DMS79 treated with DMSO at 0.1 percent for 48 hours (cell line): ENCODE data around the gene CTU2.

Experiments used
- DNase-seq: peaks from one replicate; lab custom pipeline; 2025; lab: John Stamatoyannopoulos, UW

Gene CTU2

DNA sequence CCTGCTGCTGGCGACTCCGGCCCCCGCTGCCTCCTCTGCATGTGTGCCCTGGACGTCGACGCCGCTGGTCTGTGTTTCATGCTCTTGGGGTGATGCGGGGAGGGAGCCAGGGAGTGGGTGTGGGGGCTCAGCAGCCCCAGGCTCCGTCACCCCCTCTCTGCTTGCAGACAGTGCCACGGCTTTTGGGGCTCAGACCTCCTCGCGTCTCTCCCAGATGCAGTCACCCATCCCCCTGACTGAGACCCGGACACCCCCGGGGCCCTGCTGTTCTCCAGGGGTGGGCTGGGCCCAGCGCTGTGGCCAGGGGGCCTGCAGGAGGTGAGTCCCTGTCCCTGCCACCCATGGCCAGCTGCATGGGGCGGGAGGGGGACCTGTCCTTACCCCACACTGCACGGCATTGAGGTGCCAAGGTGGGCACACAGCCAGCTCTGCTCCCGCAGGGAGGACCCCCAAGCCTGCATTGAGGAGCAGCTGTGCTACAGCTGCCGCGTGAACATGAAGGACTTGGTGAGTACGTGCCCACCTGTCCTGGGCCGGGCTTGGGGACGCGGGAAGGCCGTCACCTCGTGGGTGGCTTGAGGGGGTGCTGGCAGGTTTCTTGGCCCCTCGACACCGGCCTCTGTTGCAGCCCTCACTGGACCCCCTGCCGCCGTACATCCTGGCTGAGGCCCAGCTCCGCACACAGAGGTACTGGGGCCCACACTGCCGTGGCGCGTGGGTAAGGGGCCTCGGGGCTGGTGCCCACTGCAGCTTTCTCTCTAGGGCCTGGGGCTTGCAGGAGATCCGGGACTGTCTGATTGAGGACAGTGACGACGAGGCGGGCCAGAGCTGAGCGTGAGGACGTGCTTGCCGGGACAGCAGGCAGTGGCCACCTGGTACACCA, 8.4 kb downstream of the CTU2 start:
- no peak for DNase-seq

DNA sequence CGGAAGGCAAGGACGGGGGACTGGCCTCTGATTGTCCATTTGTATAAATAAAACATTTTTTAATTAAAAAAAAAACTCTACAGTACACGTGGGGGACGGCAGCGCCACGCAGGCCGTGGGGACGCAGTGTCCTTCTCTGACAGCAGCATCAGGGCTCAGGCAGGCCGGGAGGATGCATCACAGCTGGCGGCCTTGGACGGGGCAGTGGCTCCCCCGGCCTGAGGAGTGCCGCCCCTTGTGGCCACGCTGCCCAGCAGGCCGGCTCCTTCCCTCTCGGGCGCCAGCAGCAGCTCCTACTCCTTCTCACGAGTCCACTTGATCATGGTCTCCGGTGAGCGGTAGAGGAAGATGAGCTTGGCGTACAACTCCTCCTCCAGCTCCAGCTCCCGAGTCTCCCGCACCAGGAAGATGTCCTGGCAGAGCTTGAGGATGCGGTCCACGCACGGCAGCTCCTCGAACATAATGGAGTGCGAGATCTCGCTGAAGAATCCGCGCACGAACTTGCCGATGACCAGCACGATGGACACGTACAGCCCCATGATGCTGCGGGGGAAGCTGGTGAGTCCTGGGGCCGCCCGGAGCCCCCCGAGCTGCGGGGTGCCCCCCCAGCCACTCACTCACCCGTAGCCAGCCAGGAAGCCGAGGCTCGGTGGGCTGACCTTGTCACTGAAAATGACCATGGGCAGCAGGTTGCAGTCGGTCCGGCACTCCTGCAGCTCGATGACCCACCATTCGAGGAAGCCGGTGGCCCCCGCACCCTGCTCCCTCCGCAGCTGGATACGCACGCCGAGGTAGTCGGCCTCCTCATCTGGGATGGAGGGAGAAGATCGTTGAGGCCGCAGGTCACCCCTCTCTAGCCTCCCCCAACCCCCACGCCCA, 9.2 kb downstream of the CTU2 start:
- no peak for DNase-seq

DNA sequence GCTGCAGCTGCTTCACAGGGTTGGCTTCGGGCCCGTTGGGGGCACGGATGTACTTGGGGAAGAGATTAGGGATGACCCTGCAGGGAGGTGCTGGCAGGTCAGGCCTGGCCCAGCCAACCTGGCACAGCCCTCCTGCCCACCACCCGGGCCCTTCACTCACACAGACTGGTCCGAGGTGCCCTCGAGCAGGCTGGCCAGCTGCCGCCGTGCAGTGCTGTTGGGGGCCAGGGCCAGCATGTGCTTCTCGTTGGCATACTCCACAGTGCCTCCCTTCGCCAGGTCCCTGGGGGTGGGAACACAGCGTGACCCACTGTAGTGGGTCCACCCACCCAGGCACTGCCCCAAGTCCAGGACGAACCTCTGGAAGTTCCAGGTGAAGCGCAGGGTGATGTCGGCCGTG, 9.9 kb downstream of the CTU2 start:
- DNase-seq, result no peak

DNA sequence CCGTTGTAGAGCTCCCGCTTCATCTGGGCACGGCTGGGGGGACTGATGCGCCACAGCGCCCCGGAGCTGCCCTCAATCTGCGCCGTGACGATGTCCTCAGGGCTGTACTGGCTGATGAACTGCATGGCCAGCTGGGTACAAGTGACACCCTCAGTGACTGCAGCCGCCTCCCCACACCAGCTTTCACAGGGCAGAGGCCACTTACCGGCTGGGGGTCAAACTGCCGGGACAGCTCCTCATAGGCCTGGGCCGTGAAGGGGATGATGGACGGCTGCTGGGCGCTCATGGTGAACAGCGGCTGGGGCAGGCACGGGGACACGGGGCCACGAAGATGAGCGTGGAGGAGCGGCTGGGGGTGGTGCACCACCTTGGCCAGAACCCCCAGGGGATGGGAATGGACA, 10.3 kb downstream of the CTU2 start:
- no peak for DNase-seq

DNA sequence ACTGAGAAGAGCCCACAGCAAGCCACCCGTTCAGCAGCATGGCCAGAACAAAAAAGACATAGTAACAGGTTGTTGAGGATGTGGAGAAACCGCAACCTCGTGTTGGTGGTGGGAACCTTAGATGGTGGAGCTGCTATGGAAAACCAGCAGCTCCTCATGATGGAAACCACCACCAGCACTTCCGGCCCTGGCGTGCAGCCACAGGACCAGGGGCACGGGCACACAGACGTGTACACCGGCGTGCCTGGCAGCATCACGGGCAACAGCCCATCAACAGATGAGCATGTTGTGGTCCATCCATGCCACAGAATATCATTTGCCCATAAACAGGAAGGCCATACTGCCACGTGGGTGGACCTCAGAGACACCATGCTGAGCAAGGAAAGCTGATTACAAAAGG, 11.9 kb downstream of the CTU2 start:
- DNase-seq, result no peak

DNA sequence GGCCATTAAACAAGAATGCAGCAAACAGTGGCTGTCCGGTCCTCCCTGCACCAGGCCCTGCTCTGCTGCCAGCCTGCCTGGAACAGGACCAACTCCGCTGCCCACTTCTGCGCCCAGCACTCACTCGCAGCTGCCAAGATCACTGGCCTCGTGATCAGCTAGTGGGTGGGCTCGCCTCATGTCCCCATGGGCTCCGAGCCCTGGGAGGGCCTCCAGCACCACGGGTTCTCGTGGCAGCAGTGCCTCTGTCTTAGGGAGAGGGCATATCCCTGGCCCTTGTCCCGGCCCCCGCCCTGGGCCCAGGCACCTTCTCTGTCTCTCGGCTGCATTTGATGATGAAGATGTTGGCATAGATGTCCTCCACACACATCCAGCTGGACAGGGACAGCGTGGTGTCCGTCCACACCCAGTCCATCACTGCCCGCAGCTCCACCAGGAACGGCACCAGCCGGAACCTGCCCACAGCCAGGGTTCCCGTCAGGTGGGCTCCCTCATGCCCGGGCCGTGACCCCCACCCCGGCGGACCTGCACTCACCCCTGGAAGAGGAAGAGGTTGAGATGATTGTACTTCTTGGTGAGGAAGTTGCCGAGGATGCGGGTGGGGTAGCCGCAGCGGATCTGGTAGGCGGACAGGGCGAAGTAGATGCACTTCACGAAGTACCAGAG, 13.1 kb downstream of the CTU2 start:
- no peak for DNase-seq

DNA sequence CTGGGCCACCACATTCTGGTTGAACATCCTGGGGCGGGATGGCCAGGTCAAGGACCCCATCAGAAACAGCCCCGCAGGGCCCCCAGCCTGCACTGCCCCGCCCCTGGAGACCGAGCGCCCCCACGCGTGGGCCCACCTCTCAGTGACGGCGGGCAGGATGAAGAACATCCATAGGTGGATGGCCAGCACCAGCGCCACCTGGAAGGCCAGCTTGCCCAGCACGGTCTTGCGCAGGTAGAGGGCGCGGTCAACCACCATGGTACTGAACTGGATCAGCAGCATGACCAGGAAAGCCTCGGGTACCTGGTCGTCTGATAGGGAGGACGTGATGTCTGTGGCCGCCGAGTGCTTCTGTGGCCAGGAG, 13.6 kb downstream of the CTU2 start:
- DNase-seq, result no peak

DNA sequence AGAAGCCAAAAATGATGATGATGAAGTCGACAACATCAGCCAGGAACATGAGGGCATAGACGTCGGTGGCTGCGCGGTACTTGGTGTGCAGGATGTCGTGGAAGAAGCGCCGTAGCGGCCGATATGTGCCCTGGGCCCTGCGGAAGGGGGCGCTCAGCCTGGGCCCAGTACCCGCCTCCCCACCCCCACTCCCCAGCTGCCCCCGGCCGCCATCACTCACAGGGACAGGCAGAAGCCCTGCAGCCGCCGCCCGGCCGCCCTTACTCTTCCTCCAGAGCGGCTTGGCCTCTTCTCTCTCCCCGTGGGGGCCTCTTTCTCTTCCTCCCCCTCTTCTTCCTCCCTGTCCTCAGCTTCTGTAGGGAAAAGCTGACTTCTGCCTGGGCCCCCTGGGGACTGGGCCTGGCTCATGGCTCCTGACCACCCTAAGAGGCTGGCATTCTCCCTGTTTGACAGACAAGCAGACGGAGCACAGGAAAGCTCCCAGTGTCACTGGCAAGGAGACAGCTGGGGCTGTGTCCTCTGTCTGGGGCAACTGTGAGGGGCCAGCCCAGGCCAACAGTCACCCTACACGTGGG, 14.2 kb downstream of the CTU2 start:
- DNase-seq, result no peak

DNA sequence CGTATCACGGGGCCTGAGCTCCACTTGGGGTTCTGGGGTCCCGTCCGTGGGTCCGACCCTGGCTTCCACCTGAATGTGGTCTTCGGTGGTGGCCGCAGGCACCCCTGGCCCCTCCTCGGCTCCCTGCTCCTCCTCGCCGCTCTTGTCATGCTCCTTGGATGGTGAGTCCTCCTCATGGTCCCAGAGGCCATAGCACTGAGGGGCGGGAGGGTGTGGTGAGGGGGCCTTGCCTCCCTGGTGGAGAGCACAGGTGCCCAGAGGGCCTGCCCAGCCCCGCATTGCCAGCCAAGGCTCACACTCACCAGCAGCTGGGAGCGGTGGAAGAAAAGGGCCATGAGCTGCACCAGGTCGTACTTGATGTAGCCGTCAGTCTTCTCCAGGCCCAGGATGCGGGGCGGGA, 14.9 kb downstream of the CTU2 start:
- DNase-seq, result no peak

DNA sequence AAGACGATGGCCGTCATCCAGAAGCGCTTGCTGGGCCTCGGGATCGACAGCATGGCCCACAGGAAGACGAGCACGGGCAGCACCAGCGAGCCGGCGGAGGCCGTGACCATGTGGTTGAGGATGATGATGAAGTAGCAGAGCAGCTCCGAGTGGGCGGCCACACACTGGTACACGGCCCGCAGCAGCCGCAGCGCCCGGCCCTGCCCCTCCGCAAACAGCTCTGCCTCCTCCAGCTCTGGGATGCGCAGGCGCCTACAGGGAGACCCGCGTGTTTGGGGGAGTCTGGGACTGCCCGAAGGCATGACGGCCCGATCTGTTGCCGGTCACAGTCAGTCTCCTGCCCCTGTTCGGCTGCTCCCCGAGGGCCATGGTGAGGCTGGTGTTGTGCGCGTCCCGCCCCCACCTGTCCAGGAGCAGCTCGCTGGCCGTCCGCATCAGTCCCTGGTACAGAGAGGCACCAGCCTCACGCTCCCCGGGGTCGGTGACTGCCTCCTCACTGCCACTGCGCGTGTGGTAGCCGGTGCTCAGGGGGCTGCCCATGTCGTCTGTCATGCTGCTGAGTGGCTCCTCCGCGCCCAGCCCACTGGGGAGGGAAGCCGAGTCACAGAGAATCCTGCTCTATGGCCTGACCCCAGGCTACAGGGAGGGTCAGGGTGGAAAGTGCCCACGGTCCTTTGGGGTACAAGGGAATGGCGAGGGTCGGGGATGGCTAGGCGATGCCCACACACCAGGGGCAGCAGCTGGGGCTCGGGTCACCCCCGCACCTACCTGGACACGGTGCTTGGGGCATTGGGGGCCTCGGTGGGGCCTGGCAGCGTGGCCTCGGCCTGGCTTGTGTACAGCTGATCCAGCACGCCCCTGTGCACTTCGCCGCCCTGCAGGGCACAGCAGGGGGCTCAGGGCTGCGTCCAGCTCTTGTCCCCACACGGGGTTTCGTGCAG, 15.8 kb downstream of the CTU2 start:
- no peak for DNase-seq

DNA sequence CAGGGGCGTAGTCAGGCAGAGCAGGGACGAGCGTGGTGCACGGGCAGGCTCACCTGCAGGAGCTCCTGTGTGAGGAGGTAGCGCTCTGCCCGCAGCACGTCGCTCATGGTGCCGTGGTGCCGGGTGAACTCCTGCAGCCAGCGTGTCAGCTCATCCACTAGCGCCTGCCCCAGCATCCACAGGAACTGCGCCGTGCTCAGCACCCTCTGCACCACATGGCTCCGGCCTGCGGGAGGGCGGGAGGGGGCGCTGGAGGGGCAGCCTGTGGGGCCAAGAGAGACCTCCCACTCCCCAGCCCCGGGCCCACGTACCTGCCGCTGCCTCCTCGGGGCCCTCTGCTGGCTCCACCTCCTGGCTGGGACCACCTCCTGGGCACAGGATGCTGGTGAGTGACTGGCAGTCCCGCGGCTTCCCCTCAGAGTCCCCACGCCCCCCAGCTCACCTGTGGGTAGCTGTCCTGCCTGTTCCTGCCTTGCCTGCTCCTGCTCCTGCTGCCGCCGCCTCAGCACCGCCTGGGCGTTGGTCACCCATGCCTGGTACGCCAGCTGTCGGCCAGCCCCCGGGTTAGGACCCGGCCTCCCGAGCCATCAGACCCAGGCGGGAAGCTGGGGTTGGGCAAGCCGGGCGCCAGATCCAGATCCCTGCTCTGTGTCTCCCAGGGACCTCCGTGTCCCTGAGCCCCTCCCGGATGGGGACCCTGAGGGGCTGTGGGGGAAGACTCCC, 16.6 kb downstream of the CTU2 start:
- DNase-seq, result no peak

DNA sequence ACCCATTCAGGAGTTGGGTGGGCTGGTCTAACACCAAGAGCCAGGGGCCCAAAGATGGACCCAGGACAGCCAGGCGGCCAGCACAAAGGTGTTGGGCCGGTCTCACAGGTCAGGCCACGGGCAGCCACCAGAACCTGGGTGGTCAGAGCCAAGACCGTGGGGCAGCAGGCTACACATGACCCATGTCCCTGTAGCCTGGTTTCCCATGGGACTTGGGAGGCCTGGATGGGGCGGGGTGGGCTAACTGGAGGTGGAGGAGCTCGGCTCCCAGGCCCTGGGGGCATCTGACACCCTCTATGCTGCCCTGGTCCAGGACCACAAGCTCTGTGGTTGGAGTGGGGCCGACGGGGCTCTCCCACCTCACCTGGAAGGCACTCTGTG, 17.2 kb downstream of the CTU2 start:
- no peak for DNase-seq

DNA sequence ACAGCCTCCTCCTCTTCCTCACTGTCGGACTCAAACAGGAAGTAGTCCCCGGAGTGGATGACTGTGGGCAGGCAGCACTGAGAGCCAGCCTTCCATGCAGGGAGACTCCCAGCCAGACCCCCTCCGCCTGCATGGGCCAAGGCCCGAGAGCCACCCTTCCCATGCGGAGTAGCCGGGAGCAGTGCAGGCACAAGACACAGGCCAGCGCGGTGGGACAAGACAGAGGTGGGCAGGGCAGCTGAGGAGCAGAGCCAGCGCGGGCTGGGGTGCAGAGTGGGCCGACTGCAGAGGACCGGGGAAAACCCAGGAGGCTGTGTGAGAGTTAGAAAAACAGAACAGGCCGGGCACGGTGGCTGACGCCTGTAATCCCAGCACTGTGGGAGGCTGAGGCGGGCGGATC, 17.6 kb downstream of the CTU2 start:
- DNase-seq, result no peak

DNA sequence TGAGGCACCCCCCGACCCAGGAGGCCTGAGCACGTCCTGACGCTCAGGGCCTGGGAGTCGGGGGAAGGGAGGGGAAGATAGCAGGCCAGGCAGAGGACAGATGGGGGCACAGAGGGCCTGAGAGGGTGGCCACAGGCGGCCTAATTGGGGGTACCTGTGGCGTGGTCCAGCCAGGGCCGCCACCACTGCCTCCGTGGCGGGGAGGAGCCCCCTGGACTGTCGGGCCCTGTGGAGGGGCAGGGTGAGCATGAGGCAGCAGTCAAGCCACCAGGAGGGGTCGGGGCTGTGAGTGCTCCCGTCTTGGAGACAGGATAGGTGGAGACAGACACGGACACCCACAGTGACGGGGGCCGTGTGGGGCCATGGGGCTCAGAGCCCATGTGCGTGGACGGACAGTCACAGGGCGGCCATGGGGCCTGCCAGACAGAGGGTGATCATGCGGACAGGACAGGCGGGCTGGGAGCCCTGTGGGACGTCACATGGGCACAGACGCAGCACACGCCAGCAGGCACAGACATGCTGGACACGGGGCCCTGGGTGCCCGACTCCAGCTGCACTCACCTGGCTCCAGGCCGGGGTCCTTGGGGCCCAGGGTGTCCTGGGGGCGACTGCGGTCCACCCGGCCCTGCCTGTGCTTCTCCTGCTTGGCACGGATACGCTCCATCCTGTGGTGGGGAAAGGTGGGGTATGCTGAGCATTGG, 18.7 kb downstream of the CTU2 start:
- DNase-seq, result no peak

DNA sequence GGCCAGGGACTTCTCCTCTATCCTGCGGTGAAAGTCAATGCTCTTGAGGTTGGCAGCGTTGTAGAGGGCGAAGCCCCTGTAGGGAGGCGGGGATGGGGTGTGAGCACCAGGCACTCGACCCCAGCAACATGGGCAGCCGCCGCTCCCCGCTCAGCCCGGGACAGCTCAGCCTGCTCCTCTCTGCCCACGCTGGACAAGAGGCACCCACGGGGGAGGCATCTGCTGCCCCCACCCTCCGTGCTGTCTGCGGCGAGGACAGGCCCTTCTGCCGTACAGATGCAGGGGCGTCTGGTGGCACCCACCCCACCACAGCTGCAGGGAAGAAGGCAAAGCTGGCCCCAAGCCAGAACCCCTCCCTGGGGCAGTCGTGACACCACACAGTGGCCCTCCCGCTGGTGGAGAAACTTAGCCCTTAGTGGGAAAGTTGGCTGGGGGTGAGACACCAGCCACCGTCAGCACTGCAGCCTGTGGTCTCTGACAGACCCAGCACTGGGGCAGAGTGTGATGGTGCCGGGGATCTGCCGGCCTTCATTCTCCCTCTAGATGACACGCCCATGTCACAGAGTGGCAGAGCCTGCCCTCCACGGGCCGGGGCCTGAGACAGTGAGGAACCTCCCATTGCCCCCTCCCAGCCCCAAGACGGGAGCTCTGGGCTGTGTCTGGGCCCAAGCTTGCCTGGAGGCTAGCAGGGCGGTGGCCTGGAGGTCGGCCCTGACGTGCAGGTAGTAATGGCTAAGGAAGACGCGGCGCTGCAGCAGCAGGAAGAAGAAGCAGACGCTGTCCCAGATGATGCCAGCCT, 19.5 kb downstream of the CTU2 start:
- DNase-seq, result no peak

DNA sequence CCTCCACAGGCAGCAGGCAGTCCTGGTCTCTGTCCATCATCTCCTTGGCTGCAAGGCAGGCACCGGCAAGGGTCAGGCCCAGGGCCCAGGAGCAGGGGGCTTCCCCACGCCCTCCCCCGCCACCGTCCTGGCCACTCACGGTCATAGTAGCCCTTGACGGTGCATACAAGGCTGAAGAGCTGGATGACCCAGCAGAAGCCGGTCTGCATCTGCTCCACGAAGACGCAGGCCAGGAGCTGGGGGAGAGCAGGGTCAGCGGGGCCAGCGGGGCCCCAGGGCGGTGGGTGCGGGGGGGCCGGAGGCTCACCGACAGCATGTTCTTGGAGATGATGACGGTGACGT, 20.1 kb downstream of the CTU2 start:
- DNase-seq, result no peak

DNA sequence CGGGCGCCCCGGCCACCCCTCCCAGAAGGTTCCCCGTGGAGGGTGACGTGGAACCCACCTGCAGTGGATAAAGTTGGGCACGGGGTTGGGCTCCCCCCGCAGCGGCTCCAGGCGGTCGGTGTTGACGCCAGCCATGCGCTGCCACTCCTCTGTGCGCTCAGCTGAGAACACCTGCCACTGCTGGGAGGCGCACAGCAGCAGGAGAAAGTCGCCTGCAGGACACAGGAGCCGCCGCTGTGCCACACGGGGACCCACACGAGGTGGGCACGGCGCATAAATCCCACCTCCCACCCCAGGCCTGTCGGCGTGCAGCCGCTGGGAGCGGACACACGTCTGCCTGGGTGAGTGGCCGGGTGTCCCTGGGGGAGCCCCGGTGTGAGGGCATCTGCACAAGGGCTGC, 20.7 kb downstream of the CTU2 start:
- DNase-seq, result no peak

DNA sequence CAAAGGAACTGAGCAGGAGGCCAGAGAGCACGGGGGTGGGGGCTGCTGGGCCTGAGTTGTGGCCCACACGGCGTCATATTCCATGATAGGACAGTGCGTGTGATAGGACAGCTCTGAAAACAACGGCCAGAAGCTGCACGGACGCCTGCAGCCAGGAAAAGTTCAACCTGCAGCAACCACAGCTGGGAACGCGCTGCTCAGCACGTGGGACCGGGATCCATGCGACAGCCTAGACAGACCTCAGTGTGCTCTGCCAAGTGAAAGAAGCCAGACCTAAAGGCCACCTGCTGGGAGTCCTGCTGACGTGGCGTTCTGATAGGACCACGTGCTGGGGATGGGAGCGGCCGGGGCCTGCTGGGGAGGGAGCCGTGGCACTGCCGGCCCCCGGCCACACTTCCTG, 21.6 kb downstream of the CTU2 start:
- DNase-seq, result no peak
